ENCODE results near the gene THSD7A. TPM values are rescaled to one million over a fixed set of nuclear protein-coding genes. Genes with fewer than 3 reads are reported as not detected.

Gene THSD7A
- total RNA-seq, 3 donors from 2014 or later (not counting 1 experiment from before 2014, with no cell fraction given): 0.29 to 8.6 TPM; not detected in 1

DNA sequence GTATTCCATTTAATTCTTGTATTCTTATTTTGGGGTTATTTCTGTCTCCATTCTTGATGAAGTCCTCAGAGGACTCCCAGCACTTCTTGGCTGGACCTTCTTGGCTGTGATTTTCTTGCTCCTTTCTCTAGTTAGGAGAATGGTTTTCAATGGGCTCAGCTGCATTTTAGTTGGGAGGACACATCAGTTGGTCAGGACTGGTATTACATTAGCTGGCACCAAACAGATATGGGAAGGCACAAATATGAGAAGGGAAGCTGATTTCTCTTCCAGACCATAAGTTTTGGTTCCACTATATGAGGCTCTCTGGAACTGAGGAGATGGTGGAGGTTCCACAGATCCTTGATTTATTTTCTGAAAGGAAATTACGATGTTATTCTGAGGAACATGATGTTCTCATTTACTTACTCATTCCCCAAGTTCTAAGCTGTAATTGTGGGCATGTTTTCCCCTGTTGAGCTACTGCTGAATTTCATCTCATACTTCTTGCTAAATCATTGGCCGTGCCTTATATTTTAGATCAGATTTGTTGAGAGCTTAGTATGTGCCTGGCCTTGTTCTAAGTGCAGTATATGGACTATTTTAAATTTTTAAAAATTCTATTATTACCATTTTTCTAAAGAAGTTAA, 261.0 kb downstream of the THSD7A start:
- peaks cover 4 to 15% of the 10 kb centered on the region in 2 donors for H3K9me3 Mint-ChIP-seq
- intact Hi-C loops (cut with micrococcal nuclease): no loop called here
- no peak overlapping the region for H3K27ac Mint-ChIP-seq
- no peaks in the 10 kb centered on the region for H3K36me3 ChIP-seq (ENCODE audit: control insufficient read depth, insufficient read depth, low read length)
- no peaks in the 10 kb centered on the region for H3K4me1 ChIP-seq (ENCODE audit: control insufficient read depth, insufficient read depth, low read length)
- H3K27me3 ChIP-seq (ENCODE audit: control insufficient read depth, insufficient read depth, low read length): no peaks in the 10 kb centered on the region
- WGBS (ENCODE audit: insufficient coverage): 86% methylated on average over 1 of the region's 2 CpGs
- TF ChIP-seq, protein P1, sequence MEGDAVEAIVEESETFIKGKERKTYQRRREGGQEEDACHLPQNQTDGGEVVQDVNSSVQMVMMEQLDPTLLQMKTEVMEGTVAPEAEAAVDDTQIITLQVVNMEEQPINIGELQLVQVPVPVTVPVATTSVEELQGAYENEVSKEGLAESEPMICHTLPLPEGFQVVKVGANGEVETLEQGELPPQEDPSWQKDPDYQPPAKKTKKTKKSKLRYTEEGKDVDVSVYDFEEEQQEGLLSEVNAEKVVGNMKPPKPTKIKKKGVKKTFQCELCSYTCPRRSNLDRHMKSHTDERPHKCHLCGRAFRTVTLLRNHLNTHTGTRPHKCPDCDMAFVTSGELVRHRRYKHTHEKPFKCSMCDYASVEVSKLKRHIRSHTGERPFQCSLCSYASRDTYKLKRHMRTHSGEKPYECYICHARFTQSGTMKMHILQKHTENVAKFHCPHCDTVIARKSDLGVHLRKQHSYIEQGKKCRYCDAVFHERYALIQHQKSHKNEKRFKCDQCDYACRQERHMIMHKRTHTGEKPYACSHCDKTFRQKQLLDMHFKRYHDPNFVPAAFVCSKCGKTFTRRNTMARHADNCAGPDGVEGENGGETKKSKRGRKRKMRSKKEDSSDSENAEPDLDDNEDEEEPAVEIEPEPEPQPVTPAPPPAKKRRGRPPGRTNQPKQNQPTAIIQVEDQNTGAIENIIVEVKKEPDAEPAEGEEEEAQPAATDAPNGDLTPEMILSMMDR (IDR thresholded peaks at IDR 0.05): no peak
- no peak overlapping the region for H3K27ac ChIP-seq (ENCODE audit: low read length)
- H3K4me1 Mint-ChIP-seq: no peaks in the 10 kb centered on the region
- ATAC-seq (no peak), DNase-seq (no peak)
- H3K4me3 ChIP-seq (ENCODE audit: low read length): no peak overlapping the region
- H3K4me3 Mint-ChIP-seq: no peak overlapping the region
- H3K9me3 ChIP-seq (ENCODE audit: control insufficient read depth, insufficient read depth, low read length): no peaks in the 10 kb centered on the region
- H3K27me3 Mint-ChIP-seq (ENCODE audit: low read depth in 2 of 2): no peaks in the 10 kb centered on the region
- H3K36me3 Mint-ChIP-seq: no peaks in the 10 kb centered on the region

DNA sequence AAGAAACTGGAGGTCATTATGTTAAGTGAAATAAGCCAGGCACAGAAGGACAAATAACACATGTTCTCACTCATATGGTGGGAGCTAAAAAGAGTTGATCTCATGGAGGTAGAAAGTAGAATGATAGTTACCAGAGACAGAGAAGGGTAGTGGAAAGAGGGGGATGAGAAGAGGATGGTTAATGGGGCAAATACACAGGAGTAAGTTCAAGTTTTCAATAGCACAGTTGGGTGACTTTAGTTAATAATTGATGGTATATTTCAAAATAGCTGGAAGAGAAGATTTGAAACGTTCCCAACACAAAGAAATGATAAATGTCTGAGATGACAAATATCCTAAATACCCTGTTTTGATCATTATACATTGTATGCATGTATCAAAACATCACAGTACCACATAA, 261.8 kb downstream of the THSD7A start:
- TF ChIP-seq, protein P1 (IDR thresholded peaks at IDR 0.05): no peak
- Histone ChIP-seq H3K4me3 (ENCODE audit: low read length) (no peak overlapping the region), H3K4me1 (ENCODE audit: control insufficient read depth, insufficient read depth, low read length) (no peaks in the 10 kb centered on the region), H3K9me3 (ENCODE audit: control insufficient read depth, insufficient read depth, low read length) (no peaks in the 10 kb centered on the region), H3K27me3 (ENCODE audit: control insufficient read depth, insufficient read depth, low read length) (no peaks in the 10 kb centered on the region), H3K27ac (ENCODE audit: low read length) (no peak overlapping the region), H3K36me3 (ENCODE audit: control insufficient read depth, insufficient read depth, low read length) (no peaks in the 10 kb centered on the region)
- Mint-ChIP-seq H3K4me1 (no peaks in the 10 kb centered on the region), H3K36me3 (no peaks in the 10 kb centered on the region), H3K27me3 (ENCODE audit: low read depth in 2 of 2) (no peaks in the 10 kb centered on the region), H3K4me3 (no peak overlapping the region), H3K27ac (no peak overlapping the region), H3K9me3 (peaks cover 4 to 21% of the 10 kb centered on the region in 2 donors)
- no CpG with 5 or more reads among the region's 1 CpG for WGBS (ENCODE audit: insufficient coverage)
- ATAC-seq (no peak), DNase-seq (no peak)
- intact Hi-C loops (cut with micrococcal nuclease): no loop called here

DNA sequence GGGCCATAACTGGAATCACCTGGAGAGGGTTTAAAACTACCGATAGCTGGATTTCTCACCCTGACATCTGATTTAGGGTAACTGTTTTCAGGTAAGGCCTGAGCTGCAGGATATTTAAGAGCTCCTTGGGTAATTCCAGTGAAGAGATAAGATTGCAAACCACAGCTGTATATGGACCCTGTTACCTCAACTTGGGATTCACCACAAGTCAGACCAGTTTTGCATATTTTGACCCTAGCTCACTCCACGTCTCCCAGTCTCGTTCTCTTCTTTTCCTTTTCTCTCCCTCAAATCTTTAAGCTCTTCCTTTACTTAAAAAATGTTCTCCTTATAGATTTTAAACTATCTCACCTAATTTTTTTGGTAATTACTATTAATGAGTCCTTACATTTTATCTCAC, 264.4 kb downstream of the THSD7A start:
- Mint-ChIP-seq H3K27ac (no peak overlapping the region), H3K9me3 (peaks cover 3 to 18% of the 10 kb centered on the region in 2 donors), H3K27me3 (ENCODE audit: low read depth in 2 of 2) (no peaks in the 10 kb centered on the region), H3K36me3 (no peaks in the 10 kb centered on the region), H3K4me3 (no peak overlapping the region), H3K4me1 (no peaks in the 10 kb centered on the region)
- H3K27me3 ChIP-seq (ENCODE audit: control insufficient read depth, insufficient read depth, low read length): no peaks in the 10 kb centered on the region
- DNase-seq (no peak), ATAC-seq (no peak)
- H3K36me3 ChIP-seq (ENCODE audit: control insufficient read depth, insufficient read depth, low read length): no peaks in the 10 kb centered on the region
- no peak overlapping the region for H3K4me3 ChIP-seq (ENCODE audit: low read length)
- H3K4me1 ChIP-seq (ENCODE audit: control insufficient read depth, insufficient read depth, low read length): no peaks in the 10 kb centered on the region
- H3K9me3 ChIP-seq (ENCODE audit: control insufficient read depth, insufficient read depth, low read length): no peaks in the 10 kb centered on the region
- intact Hi-C loops (cut with micrococcal nuclease): no loop called here
- H3K27ac ChIP-seq (ENCODE audit: low read length): no peak overlapping the region
- TF ChIP-seq, protein P1 (IDR thresholded peaks at IDR 0.05): no peak
- WGBS (ENCODE audit: insufficient coverage): 90% methylated on average over 3 of the region's 3 CpGs

DNA sequence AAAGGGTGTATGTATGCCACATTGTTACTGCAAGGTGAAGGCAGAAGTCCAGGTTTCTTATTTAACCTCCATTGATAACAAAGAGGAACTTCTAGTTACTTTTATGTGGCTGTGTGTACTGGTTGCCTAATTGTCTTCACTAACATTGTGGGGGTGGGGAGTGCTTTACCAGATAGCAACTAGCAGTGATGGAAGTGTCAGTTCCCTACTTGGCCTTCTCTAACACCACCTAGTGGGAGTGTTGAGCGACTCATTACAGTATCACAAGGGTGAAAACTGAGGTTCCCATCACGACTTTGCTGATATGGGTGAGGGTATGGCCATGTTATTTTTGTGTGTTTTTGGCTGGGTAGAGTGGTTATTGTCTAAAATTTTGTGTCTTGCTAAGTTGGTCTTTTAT, 274.4 kb downstream of the THSD7A start:
- intact Hi-C loops (cut with micrococcal nuclease): no loop called here
- H3K36me3 ChIP-seq (ENCODE audit: control insufficient read depth, insufficient read depth, low read length): no peaks in the 10 kb centered on the region
- Mint-ChIP-seq H3K4me3 (no peak overlapping the region), H3K27ac (no peak overlapping the region), H3K27me3 (ENCODE audit: low read depth in 2 of 2) (no peaks in the 10 kb centered on the region), H3K4me1 (no peaks in the 10 kb centered on the region), H3K36me3 (peaks cover 6% of the 10 kb centered on the region), H3K9me3 (peaks cover 15 to 25% of the 10 kb centered on the region in 2 donors)
- no peak for DNase-seq
- H3K27ac ChIP-seq (ENCODE audit: low read length): no peak overlapping the region
- no peaks in the 10 kb centered on the region for H3K27me3 ChIP-seq (ENCODE audit: control insufficient read depth, insufficient read depth, low read length)
- no peak for ATAC-seq
- H3K4me1 ChIP-seq (ENCODE audit: control insufficient read depth, insufficient read depth, low read length): no peaks in the 10 kb centered on the region
- 69% methylated on average over 2 of the region's 2 CpGs for WGBS (ENCODE audit: insufficient coverage)
- H3K9me3 ChIP-seq (ENCODE audit: control insufficient read depth, insufficient read depth, low read length): no peaks in the 10 kb centered on the region
- TF ChIP-seq, protein P1 (IDR thresholded peaks at IDR 0.05): no peak
- H3K4me3 ChIP-seq (ENCODE audit: low read length): no peak overlapping the region

Data from natural killer cell (primary cell).